SK-MEL-5 (cell line): ENCODE measurements around the gene SAP30L. TPM values are rescaled to one million over a fixed set of nuclear protein-coding genes. Genes with fewer than 3 reads are reported as not detected.

Source experiments
- total RNA-seq: library from RNA; depleted of rRNA; stranded (reverse); fragments of >200 nt; shearing (Covaris generic); gene quantifications from 2 replicates; pipeline ENCODE4 v1.2.3, GENCODE V29; 2014; rRNA removed

SAP30L gene
- total RNA-seq, 1 experiment from 2014 or later = 21.1 TPM

Other genes with a start within 250 kb of the SAP30L start
- not detected in 2 replicates for gene HAND1, start 32.2 kb downstream of the SAP30L start, total RNA-seq